Mesendoderm (in vitro differentiated cells): ENCODE measurements around the gene EMILIN1.
A peak's percentile ranks its signal among the peaks of the same experiment; 100 is the strongest.
"Not testable (repeated sequence)": the region's sequence is repeated elsewhere in the genome, so short reads cannot be mapped to it uniquely, and the experiment has no call there.

Experiments
- DNase-seq: peaks from one replicate; pipeline ENCODE4 v3.0.0; 2013
- H2AK5ac ChIP-seq: 2 replicates; pipeline ENCODE4 v1.6.1; 2013; ENCODE audit warnings: low read length, inconsistent platforms
- H2BK120ac ChIP-seq: 2 replicates; pipeline ENCODE4 v1.6.1; 2013; ENCODE audit warnings: low read depth, mild to moderate bottlenecking, low read length, moderate library complexity, mixed read lengths
- H2BK15ac ChIP-seq: replicated peaks from 2 replicates; pipeline ENCODE4 v1.6.1; 2013; ENCODE audit warnings: low read depth, mild to moderate bottlenecking, moderate library complexity
- H2BK5ac ChIP-seq: 2 replicates; pipeline ENCODE4 v1.6.1; 2013; ENCODE audit warnings: low read length, inconsistent platforms
- H3K18ac ChIP-seq: 2 replicates; pipeline ENCODE4 v1.6.1; 2013; ENCODE audit warnings: mild to moderate bottlenecking, low read length, mixed read lengths
- H3K23ac ChIP-seq: one replicate; pipeline ENCODE4 v1.6.1; 2013; ENCODE audit warnings: low read length
- H3K27ac ChIP-seq: 2 replicates; pipeline ENCODE4 v1.5.1; 2013; ENCODE audit warnings: low read depth, mild to moderate bottlenecking, inconsistent platforms, low read length, moderate library complexity
- H3K27me3 ChIP-seq: 2 replicates; pipeline ENCODE4 v1.6.1; 2013; ENCODE audit warnings: low read length, control low read depth, mild to moderate bottlenecking, inconsistent platforms; ENCODE audit not compliant: insufficient read depth, poor library complexity
- H3K36me3 ChIP-seq: 2 replicates; pipeline ENCODE4 v1.6.1; 2013; ENCODE audit warnings: low read length, inconsistent platforms; ENCODE audit not compliant: control insufficient read depth, insufficient read depth
- H3K4ac ChIP-seq: one replicate; pipeline ENCODE4 v1.6.1; 2013; ENCODE audit warnings: low read depth, mild to moderate bottlenecking, low read length, moderate library complexity
- H3K4me1 ChIP-seq: 2 replicates; pipeline ENCODE4 v1.6.1; 2013; ENCODE audit warnings: low read depth, low read length, inconsistent platforms; ENCODE audit not compliant: control insufficient read depth
- H3K4me2 ChIP-seq: 2 replicates; pipeline ENCODE4 v1.6.1; 2013; ENCODE audit warnings: low read length
- H3K4me3 ChIP-seq: 2 replicates; pipeline ENCODE4 v1.5.1; 2013; ENCODE audit warnings: mild to moderate bottlenecking, low read length
- H3K56ac ChIP-seq: one replicate; pipeline ENCODE4 v1.6.1; 2013; ENCODE audit warnings: low read length
- H3K79me1 ChIP-seq: 2 replicates; pipeline ENCODE4 v1.6.1; 2013; ENCODE audit warnings: low read length, inconsistent platforms
- H3K79me2 ChIP-seq: 2 replicates; pipeline ENCODE4 v1.6.1; 2013; ENCODE audit warnings: mild to moderate bottlenecking, low read length; ENCODE audit not compliant: control insufficient read depth, insufficient read depth
- H3K9ac ChIP-seq: 2 replicates; pipeline ENCODE4 v1.6.1; 2013; ENCODE audit warnings: low read length, inconsistent platforms
- H4K5ac ChIP-seq: one replicate; pipeline ENCODE4 v1.6.1; 2013; ENCODE audit warnings: low read length
- H4K8ac ChIP-seq: one replicate; pipeline ENCODE4 v1.6.1; 2013; ENCODE audit warnings: low read depth, mild to moderate bottlenecking, control low read depth, low read length, moderate library complexity
- WGBS: extraction: QIAGEN DNeasy Blood & Tissue Kit; methylation state at CpG from one replicate; pipeline ENCODE4 v1.1.7; 2013; ENCODE audit warnings: low lambda C conversion rate, missing lambda C conversion rate; ENCODE audit not compliant: insufficient coverage; ENCODE audit errors: extremely low coverage; 5-methylcytosine and 5-hydroxymethylcytosine counted together

Gene EMILIN1

DNA sequence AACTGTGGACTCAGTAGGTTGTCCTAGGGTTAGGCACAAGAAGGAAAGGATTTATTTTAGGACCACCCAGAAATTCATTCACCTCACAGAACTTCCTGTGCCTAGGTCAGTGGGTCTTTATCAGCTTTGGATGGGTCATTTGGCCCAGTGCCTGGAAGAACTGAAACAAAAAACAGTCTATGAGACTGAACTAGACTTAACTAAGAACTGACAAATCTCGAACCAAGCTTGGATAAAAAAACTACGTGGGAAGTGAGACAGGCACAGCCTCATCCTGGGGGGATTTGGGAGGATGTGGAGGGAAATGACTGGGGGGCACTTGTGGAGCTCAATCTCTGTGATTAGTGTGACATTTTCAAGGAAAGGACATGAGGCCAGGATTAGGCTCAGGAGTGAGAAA is 4.6 kb upstream of the EMILIN1 start:
- DNase-seq, result no peak
- Histone ChIP-seq H3K9ac (no peak overlapping the region), H4K8ac (no peak overlapping the region), H3K27me3 (no peaks in the 10 kb centered on the region), H3K36me3 (peaks cover 2% of the 10 kb centered on the region), H3K79me1 (peaks cover 21% of the 10 kb centered on the region), H3K27ac (no peak overlapping the region), H3K4me1 (peaks cover 2% of the 10 kb centered on the region), H3K4ac (no peak overlapping the region), H2BK120ac (no peak overlapping the region), H2BK15ac (no peak overlapping the region), H2BK5ac (no peak overlapping the region), H3K23ac (no peak overlapping the region), H3K4me2 (no peak overlapping the region), H3K79me2 (peaks cover 17% of the 10 kb centered on the region), H3K4me3 (no peak overlapping the region), H3K18ac (no peak overlapping the region), H2AK5ac (peak overlapping the region; percentile 58), H4K5ac (no peak overlapping the region), H3K56ac (peak overlapping the region; percentile 25)
- no CpG with 5 or more reads among the region's 2 CpGs for WGBS

GRCh38 chr2:27074738-27075565 is 3.5 kb upstream of the EMILIN1 start:
- H3K27ac ChIP-seq, result no peak overlapping the region
- no peak overlapping the region for H2BK5ac ChIP-seq
- WGBS, result no CpG with 5 or more reads among the region's 4 CpGs
- no peak overlapping the region for H3K4me2 ChIP-seq
- H3K4ac ChIP-seq, result no peak overlapping the region
- no peak overlapping the region for H2BK15ac ChIP-seq
- H2BK120ac ChIP-seq, result no peak overlapping the region
- no peak overlapping the region for H2AK5ac ChIP-seq
- no peak overlapping the region for H3K56ac ChIP-seq
- H3K79me1 ChIP-seq, result peaks cover 12% of the 10 kb centered on the region
- H3K27me3 ChIP-seq, result no peaks in the 10 kb centered on the region
- no peak overlapping the region for H4K5ac ChIP-seq
- H3K36me3 ChIP-seq, result no peaks in the 10 kb centered on the region
- peaks cover 12% of the 10 kb centered on the region for H3K79me2 ChIP-seq
- H3K4me1 ChIP-seq, result peaks cover 2% of the 10 kb centered on the region
- no peak overlapping the region for H3K18ac ChIP-seq
- no peak for DNase-seq
- H3K23ac ChIP-seq, result no peak overlapping the region
- no peak overlapping the region for H3K9ac ChIP-seq
- H4K8ac ChIP-seq, result no peak overlapping the region
- H3K4me3 ChIP-seq, result no peak overlapping the region

GRCh38 chr2:27075566-27075871 is 2.9 kb upstream of the EMILIN1 start:
- no CpG with 5 or more reads among the region's 6 CpGs for WGBS
- not testable (repeated sequence) for H3K79me1 ChIP-seq, DNase-seq, H4K8ac ChIP-seq, H3K18ac ChIP-seq, H3K4me3 ChIP-seq, H2BK15ac ChIP-seq, H3K4me1 ChIP-seq, H3K4me2 ChIP-seq, H2AK5ac ChIP-seq, H3K27ac ChIP-seq, H3K23ac ChIP-seq, H2BK5ac ChIP-seq, H3K56ac ChIP-seq, H4K5ac ChIP-seq, H3K4ac ChIP-seq, H3K27me3 ChIP-seq, H3K36me3 ChIP-seq, H3K9ac ChIP-seq, H2BK120ac ChIP-seq, H3K79me2 ChIP-seq

DNA sequence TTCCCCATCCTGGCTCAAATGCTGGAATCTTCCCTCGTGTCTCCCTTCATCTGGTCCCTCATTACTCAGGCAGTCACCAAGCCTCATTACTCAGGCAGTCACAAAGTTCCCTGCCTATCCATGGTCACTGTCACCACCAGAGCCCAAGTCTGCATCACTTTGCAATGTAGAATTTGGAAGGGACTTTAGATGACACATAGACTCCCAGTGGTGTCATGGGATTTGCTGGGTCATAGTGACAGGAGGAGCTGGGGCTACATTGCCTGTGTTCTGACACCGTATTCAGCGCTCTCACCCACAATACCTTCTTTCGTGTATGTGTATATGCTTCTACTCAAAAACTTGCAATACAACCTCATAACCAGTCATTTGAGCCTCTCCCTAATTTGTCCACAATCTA is 2.1 kb upstream of the EMILIN1 start:
- Histone ChIP-seq H3K27me3 (no peaks in the 10 kb centered on the region), H3K4ac (no peak overlapping the region), H3K18ac (no peak overlapping the region), H3K79me1 (no peaks in the 10 kb centered on the region), H3K4me1 (peaks cover under 1% of the 10 kb centered on the region), H3K9ac (no peak overlapping the region), H4K8ac (no peak overlapping the region), H3K27ac (no peak overlapping the region), H2BK15ac (no peak overlapping the region), H3K4me2 (no peak overlapping the region), H3K79me2 (peaks cover under 1% of the 10 kb centered on the region), H3K4me3 (no peak overlapping the region), H2AK5ac (no peak overlapping the region), H2BK5ac (no peak overlapping the region), H2BK120ac (no peak overlapping the region), H3K23ac (no peak overlapping the region), H3K36me3 (no peaks in the 10 kb centered on the region), H4K5ac (no peak overlapping the region), H3K56ac (no peak overlapping the region)
- DNase-seq, result peak; percentile 46
- no CpG with 5 or more reads among the region's 4 CpGs for WGBS

DNA sequence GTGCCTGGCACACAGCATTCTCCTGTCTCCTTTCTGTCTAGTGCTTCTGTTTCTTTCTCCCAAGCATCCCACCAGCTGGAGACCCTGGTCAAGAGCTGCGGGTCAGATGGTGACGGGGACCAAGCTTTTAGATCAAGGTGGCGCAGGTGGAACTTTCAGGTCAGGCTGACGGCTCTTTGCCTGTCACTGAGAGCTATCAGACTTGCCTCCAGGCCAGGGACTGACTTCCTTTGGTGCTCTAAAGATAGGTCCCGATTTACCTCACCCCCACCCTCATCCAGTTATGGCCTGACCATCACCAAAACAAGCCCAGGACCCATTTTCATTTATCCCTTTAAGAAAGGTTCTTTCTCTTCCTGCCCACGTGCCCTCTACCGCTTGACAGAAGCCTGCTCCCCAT is 1.2 kb upstream of the EMILIN1 start:
- H2BK120ac ChIP-seq, result no peak overlapping the region
- H2BK15ac ChIP-seq, result no peak overlapping the region
- no peak overlapping the region for H2BK5ac ChIP-seq
- H3K4me2 ChIP-seq, result no peak overlapping the region
- no peak overlapping the region for H3K4ac ChIP-seq
- no peaks in the 10 kb centered on the region for H3K27me3 ChIP-seq
- H3K23ac ChIP-seq, result no peak overlapping the region
- H3K4me3 ChIP-seq, result no peak overlapping the region
- no peak overlapping the region for H3K27ac ChIP-seq
- H3K9ac ChIP-seq, result no peak overlapping the region
- no peak overlapping the region for H3K18ac ChIP-seq
- H2AK5ac ChIP-seq, result no peak overlapping the region
- no peaks in the 10 kb centered on the region for H3K36me3 ChIP-seq
- no peak overlapping the region for H4K8ac ChIP-seq
- H3K79me1 ChIP-seq, result no peaks in the 10 kb centered on the region
- H4K5ac ChIP-seq, result no peak overlapping the region
- DNase-seq, result no peak
- WGBS, result no CpG with 5 or more reads among the region's 7 CpGs
- H3K79me2 ChIP-seq, result no peaks in the 10 kb centered on the region
- H3K4me1 ChIP-seq, result peaks cover 2% of the 10 kb centered on the region
- H3K56ac ChIP-seq, result peak overlapping the region; percentile 7
